GM12891 (cell line): Measurements from ENCODE around the gene DDIAS.

Experiments
- POLR2A ChIP-seq: IDR thresholded peaks from 2 replicates; pipeline ENCODE4 v1.6.1; 2011; ENCODE audit warnings: low read depth, low read length, control low read depth
- POLR2AphosphoS5 ChIP-seq: IDR thresholded peaks from 2 replicates; pipeline ENCODE4 v1.6.1; 2011; ENCODE audit warnings: low read depth, low read length, control low read depth
- POU2F2 ChIP-seq: IDR thresholded peaks from 2 replicates; pipeline ENCODE4 v1.6.1; 2011; ENCODE audit warnings: low read depth, mild to moderate bottlenecking, control low read depth, low read length, moderate library complexity
- SPI1 ChIP-seq: IDR thresholded peaks from 2 replicates; pipeline ENCODE4 v1.6.1; 2011; ENCODE audit warnings: low read depth, low read length, control low read depth
- TAF1 ChIP-seq: IDR thresholded peaks from 2 replicates; pipeline ENCODE4 v1.6.1; 2011; ENCODE audit warnings: low read depth, low read length, control low read depth

GRCh38 chr11:82980292-82980691 is 78.8 kb downstream of the DDIAS start:
- TF ChIP-seq POLR2AphosphoS5 = no peak
- no peak for TF ChIP-seq POLR2A
- TF ChIP-seq TAF1 = no peak
- TF ChIP-seq POU2F2 = no peak
- no peak for TF ChIP-seq SPI1
